SK-N-SH treated with all-trans-retinoic acid at 6 μM for 48 hours (cell line): Measurements from ENCODE around the gene SMYD2.

Experiments
- ATAC-seq: fragments of 200-7000 bp; cut with Tn5 transposase; 3 replicates; pipeline ENCODE4 v1.9.1; 2020; ENCODE audit warnings: mild to moderate bottlenecking, moderate library complexity
- ARNTL ChIP-seq: fragments of 450-650 bp; formaldehyde crosslinking; IDR thresholded peaks from 2 replicates; pipeline ENCODE4 v1.5.0; 2020; ENCODE audit warnings: low read depth, mild to moderate bottlenecking, moderate library complexity, borderline replicate concordance
- BACH2 ChIP-seq: fragments of 250-450 bp; sonication (Bioruptor Pico); IDR thresholded peaks from 2 replicates; pipeline ENCODE4 v1.9.0; 2021; ENCODE audit warnings: mild to moderate bottlenecking, borderline replicate concordance
- GLIS3 ChIP-seq: fragments of 250-450 bp; sonication (Bioruptor Pico); IDR thresholded peaks from 2 replicates; pipeline ENCODE4 v1.5.0; 2020; ENCODE audit warnings: mild to moderate bottlenecking, moderate library complexity
- ISL1 ChIP-seq: fragments of 250-450 bp; sonication (Bioruptor Pico); IDR thresholded peaks from 2 replicates; pipeline ENCODE4 v2.1.2; 2022; ENCODE audit warnings: mild to moderate bottlenecking, moderate library complexity
- OSR1 ChIP-seq: fragments of 250-450 bp; sonication (Bioruptor Pico); IDR thresholded peaks from 2 replicates; pipeline ENCODE4 v1.8.0; 2022; ENCODE audit warnings: moderate library complexity, mild to moderate bottlenecking, inconsistent platforms
- RARB ChIP-seq: fragments of 250-450 bp; sonication (Bioruptor Pico); IDR thresholded peaks from 2 replicates; pipeline ENCODE4 v1.8.0; 2021; ENCODE audit warnings: mild to moderate bottlenecking, moderate library complexity
- SNAI2 ChIP-seq: fragments of 250-450 bp; sonication (Bioruptor Pico); IDR thresholded peaks from 2 replicates; pipeline ENCODE4 v1.5.0; 2020; ENCODE audit warnings: mild to moderate bottlenecking, moderate library complexity
- TOX ChIP-seq: fragments of 250-450 bp; sonication (Bioruptor Pico); IDR thresholded peaks from 2 replicates; pipeline ENCODE4 v1.8.0; 2021; ENCODE audit warnings: mild to moderate bottlenecking, moderate library complexity, borderline replicate concordance
- ZC3H10 ChIP-seq: fragments of 250-450 bp; sonication (Bioruptor Pico); IDR thresholded peaks from 2 replicates; pipeline ENCODE4 v1.5.1; 2021; ENCODE audit warnings: mild to moderate bottlenecking, moderate library complexity
- ZFP3 ChIP-seq: fragments of 250-450 bp; sonication (Bioruptor Pico); IDR thresholded peaks from 2 replicates; pipeline ENCODE4 v1.5.0; 2020; ENCODE audit warnings: mild to moderate bottlenecking, moderate library complexity
- ZNF565 ChIP-seq: fragments of 450-650 bp; formaldehyde crosslinking; conservative IDR thresholded peaks from 2 replicates; pipeline ENCODE4 v1.5.0; 2020; ENCODE audit warnings: low read depth, mild to moderate bottlenecking, moderate library complexity
- ZNF70 ChIP-seq: fragments of 450-650 bp; formaldehyde crosslinking; IDR thresholded peaks from 2 replicates; pipeline ENCODE4 v1.5.0; 2020; ENCODE audit warnings: mild to moderate bottlenecking, moderate library complexity
- ZNF8 ChIP-seq: fragments of 450-650 bp; formaldehyde crosslinking; IDR thresholded peaks from 2 replicates; pipeline ENCODE4 v1.5.0; 2020; ENCODE audit warnings: mild to moderate bottlenecking, moderate library complexity
- TF ChIP-seq, protein P1 (sequence below): fragments of 250-450 bp; sonication (Bioruptor Pico); IDR thresholded peaks from 2 replicates; pipeline ENCODE4 v1.5.0; 2020; ENCODE audit warnings: mild to moderate bottlenecking, moderate library complexity
- TF ChIP-seq, protein P2 (sequence below): fragments of 250-450 bp; sonication (Bioruptor Pico); IDR thresholded peaks from 2 replicates; pipeline ENCODE4 v1.8.0; 2021; ENCODE audit warnings: low read depth, mild to moderate bottlenecking, moderate library complexity, borderline replicate concordance
- TF ChIP-seq, protein P3 (sequence below): fragments of 250-450 bp; sonication (Bioruptor Pico); IDR thresholded peaks from 2 replicates; pipeline ENCODE4 v1.5.1; 2020; ENCODE audit warnings: low read depth, mild to moderate bottlenecking, moderate library complexity
- TF ChIP-seq, protein P4 (sequence below): fragments of 250-450 bp; sonication (Bioruptor Pico); IDR thresholded peaks from 2 replicates; pipeline ENCODE4 v1.8.0; 2020; ENCODE audit warnings: mild to moderate bottlenecking, moderate library complexity, borderline replicate concordance

SMYD2 gene

DNA sequence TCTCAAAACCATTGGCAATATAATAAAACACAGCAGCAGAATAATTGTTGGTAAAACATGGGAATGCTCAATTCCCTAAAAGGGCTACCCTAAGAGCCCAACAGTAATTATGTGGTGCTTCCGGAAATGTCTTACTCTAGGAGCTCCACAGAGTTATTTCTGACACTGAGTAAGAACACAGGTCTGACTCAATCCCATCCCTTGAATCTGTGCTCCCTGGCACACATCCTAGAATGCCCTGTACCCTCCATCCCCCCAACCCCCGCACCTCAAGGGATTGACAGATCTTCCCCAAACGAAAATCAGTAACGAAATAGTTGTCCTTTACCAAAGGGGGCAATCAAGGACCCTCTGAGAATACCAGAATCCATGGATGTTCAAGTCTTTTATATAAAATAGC, 71.9 kb downstream of the SMYD2 start (continued):
- TF ChIP-seq, protein P1, sequence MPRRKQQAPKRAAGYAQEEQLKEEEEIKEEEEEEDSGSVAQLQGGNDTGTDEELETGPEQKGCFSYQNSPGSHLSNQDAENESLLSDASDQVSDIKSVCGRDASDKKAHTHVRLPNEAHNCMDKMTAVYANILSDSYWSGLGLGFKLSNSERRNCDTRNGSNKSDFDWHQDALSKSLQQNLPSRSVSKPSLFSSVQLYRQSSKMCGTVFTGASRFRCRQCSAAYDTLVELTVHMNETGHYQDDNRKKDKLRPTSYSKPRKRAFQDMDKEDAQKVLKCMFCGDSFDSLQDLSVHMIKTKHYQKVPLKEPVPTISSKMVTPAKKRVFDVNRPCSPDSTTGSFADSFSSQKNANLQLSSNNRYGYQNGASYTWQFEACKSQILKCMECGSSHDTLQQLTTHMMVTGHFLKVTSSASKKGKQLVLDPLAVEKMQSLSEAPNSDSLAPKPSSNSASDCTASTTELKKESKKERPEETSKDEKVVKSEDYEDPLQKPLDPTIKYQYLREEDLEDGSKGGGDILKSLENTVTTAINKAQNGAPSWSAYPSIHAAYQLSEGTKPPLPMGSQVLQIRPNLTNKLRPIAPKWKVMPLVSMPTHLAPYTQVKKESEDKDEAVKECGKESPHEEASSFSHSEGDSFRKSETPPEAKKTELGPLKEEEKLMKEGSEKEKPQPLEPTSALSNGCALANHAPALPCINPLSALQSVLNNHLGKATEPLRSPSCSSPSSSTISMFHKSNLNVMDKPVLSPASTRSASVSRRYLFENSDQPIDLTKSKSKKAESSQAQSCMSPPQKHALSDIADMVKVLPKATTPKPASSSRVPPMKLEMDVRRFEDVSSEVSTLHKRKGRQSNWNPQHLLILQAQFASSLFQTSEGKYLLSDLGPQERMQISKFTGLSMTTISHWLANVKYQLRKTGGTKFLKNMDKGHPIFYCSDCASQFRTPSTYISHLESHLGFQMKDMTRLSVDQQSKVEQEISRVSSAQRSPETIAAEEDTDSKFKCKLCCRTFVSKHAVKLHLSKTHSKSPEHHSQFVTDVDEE (CRISPR knock-in tag), result no peak
- TF ChIP-seq GLIS3 (CRISPR knock-in tag) (no peak), SNAI2 (no peak)

DNA sequence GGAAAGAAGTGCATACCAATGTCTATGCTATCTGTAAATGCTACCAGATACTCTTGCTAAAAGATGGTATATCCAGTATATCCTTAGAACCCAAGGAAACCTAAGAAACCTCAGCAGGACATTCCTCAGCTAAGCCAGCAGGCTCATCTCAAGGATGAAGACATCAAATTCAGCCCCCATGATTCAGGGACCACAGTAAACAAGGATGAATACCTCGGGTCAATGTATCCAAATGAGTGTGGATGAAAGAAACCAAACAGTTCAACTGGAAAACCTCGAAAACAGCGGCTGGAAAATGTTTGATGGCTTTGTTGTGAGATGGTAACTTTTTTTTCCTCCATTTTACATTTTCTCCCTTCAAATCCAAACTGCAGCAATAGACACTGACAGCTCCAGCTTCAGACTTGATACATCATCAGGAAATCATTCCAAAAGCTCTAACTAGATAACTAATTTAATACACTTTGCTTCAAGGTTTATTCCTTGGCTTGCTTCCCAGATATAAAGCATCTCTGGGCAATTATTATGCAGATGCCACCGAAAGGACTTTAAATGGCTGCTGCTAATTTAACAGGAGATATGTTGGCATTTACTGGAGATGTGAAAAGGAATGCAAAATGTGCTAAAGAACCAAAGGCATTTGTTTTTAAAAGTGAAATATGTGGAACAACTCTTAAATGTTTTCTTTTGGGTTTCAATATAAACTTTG, 73.6 kb downstream of the SMYD2 start:
- peak; percentile 74 for ATAC-seq
- no peak for TF ChIP-seq OSR1 (CRISPR knock-in tag)
- TF ChIP-seq TOX (CRISPR knock-in tag), result peak; percentile 5; the same call in 1 of the 2 replicates
- TF ChIP-seq ZFP3 (CRISPR knock-in tag), result no peak
- TF ChIP-seq RARB (CRISPR knock-in tag), result no peak

DNA sequence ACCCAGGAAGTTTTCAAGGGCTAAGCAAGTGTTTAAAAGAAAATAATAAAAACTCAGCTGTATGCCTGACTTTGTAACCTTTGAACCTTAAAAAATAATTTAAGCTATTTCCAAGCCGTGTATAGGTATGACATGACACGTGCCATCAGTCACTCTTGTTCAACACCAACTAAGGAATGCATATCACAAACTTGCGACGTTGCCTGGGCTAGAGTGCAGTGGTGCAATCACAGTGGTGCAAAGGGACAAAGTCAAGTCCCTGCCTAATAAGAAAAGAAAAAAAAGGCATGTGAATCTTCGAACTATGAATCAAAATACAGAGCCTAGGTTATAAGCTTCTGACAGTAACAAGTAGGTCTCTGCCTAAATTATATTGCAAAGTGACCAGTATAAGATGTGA, 79.2 kb downstream of the SMYD2 start:
- no peak for TF ChIP-seq ZFP3 (CRISPR knock-in tag)
- no peak for TF ChIP-seq OSR1 (CRISPR knock-in tag)
- no peak for TF ChIP-seq ARNTL
- TF ChIP-seq ZNF8, result no peak
- no peak for TF ChIP-seq ZNF565 (CRISPR knock-in tag)
- no peak for TF ChIP-seq ZNF70 (CRISPR knock-in tag)
- TF ChIP-seq GLIS3 (CRISPR knock-in tag), result no peak
- TF ChIP-seq, protein P2, sequence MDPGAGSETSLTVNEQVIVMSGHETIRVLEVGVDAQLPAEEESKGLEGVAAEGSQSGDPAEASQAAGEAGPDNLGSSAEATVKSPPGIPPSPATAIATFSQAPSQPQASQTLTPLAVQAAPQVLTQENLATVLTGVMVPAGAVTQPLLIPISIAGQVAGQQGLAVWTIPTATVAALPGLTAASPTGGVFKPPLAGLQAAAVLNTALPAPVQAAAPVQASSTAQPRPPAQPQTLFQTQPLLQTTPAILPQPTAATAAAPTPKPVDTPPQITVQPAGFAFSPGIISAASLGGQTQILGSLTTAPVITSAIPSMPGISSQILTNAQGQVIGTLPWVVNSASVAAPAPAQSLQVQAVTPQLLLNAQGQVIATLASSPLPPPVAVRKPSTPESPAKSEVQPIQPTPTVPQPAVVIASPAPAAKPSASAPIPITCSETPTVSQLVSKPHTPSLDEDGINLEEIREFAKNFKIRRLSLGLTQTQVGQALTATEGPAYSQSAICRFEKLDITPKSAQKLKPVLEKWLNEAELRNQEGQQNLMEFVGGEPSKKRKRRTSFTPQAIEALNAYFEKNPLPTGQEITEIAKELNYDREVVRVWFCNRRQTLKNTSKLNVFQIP (CRISPR knock-in tag), result no peak
- ATAC-seq, result no peak

DNA sequence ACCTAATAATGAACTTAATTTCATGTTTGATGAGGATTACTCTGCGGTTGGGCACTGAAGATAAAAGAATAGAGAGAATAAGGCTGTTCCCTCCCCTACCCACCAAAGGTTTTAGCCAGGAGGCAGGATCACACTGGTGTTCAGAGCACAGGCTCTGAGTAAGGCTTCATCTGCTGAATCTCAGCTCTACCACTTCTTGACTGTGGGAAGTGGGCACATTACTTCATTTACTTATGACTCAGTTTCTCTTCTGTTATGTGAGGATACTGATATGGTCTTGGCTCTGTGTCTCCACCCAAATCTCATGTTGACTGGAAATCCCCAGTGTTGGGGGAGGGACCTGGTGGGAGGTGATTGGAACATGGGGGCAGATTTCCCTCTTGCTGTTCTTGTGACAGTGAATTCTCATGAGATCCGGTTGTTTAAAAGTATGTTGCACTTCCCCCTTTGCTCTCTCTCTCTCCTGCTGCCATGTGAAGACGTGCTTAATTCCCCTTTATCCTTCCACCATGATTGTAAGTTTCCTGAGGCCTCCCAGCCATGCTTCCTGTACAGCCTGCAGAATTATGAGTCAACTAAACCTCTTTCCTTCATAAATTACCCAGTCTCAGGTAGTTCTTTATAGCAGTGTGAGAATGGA, 79.7 kb downstream of the SMYD2 start:
- TF ChIP-seq, protein P3, sequence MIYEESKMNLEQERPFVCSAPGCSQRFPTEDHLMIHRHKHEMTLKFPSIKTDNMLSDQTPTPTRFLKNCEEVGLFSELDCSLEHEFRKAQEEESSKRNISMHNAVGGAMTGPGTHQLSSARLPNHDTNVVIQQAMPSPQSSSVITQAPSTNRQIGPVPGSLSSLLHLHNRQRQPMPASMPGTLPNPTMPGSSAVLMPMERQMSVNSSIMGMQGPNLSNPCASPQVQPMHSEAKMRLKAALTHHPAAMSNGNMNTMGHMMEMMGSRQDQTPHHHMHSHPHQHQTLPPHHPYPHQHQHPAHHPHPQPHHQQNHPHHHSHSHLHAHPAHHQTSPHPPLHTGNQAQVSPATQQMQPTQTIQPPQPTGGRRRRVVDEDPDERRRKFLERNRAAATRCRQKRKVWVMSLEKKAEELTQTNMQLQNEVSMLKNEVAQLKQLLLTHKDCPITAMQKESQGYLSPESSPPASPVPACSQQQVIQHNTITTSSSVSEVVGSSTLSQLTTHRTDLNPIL (CRISPR knock-in tag), result no peak
- no peak for TF ChIP-seq ZNF565 (CRISPR knock-in tag)
- TF ChIP-seq BACH2 (CRISPR knock-in tag), result no peak
- no peak for TF ChIP-seq ISL1 (CRISPR knock-in tag)
- TF ChIP-seq SNAI2, result no peak
- ATAC-seq, result no peak

DNA sequence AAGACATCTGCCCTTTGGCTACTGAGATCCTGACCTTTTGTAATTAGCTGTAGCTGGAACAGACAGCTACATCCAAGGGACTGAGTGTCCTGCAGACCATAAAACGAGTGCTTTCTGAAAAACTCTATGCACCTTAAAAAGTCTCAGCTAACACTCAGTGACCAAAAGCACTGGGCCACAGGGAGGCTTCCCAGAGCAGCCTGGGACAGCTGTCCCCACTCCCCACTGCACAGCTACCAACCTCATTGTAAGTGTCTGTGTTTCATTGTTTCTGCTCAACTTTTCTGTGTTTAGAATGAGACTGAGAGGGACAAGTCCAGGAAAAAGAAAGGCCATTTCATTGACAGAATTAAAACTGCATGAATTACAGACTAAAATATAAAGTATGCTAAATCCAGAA, 80.7 kb downstream of the SMYD2 start:
- ATAC-seq, result no peak

More for the DNA sequence above, 80.7 kb downstream of the SMYD2 start:
- TF ChIP-seq BACH2 (CRISPR knock-in tag), result no peak
- no peak for TF ChIP-seq ZNF70 (CRISPR knock-in tag)
- TF ChIP-seq ARNTL, result no peak
- TF ChIP-seq, protein P3 (CRISPR knock-in tag), result no peak
- TF ChIP-seq, protein P1 (CRISPR knock-in tag), result no peak
- TF ChIP-seq OSR1 (CRISPR knock-in tag), result no peak
- TF ChIP-seq SNAI2, result no peak
- TF ChIP-seq, protein P4, sequence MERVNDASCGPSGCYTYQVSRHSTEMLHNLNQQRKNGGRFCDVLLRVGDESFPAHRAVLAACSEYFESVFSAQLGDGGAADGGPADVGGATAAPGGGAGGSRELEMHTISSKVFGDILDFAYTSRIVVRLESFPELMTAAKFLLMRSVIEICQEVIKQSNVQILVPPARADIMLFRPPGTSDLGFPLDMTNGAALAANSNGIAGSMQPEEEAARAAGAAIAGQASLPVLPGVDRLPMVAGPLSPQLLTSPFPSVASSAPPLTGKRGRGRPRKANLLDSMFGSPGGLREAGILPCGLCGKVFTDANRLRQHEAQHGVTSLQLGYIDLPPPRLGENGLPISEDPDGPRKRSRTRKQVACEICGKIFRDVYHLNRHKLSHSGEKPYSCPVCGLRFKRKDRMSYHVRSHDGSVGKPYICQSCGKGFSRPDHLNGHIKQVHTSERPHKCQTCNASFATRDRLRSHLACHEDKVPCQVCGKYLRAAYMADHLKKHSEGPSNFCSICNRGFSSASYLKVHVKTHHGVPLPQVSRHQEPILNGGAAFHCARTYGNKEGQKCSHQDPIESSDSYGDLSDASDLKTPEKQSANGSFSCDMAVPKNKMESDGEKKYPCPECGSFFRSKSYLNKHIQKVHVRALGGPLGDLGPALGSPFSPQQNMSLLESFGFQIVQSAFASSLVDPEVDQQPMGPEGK (CRISPR knock-in tag), result no peak
- TF ChIP-seq ZC3H10 (CRISPR knock-in tag), result no peak
